Cardiac muscle cell (in vitro differentiated cells and primary cell): Measurements from ENCODE around the gene SLC24A3. TPM values are rescaled to one million over a fixed set of nuclear protein-coding genes. Genes with fewer than 3 reads are reported as not detected.

Source experiments
- DNase-seq, 2 donors: peaks; one replicate each; pipeline versions ENCODE4 v3.0.0 to v3.0.0-alpha.2; 2010 to 2017; ENCODE audit warnings: low read depth in 1 of 2, low spot score in 1 of 2
- H3K27ac ChIP-seq: fragments of 200-600 bp; sonication (generic); 2 replicates; pipeline ENCODE4 v1.5.1; 2016
- H3K27me3 ChIP-seq: fragments of 200-600 bp; sonication (generic); 2 replicates; pipeline ENCODE4 v1.6.0; 2016; ENCODE audit warnings: control low read depth
- H3K36me3 ChIP-seq: fragments of 200-600 bp; sonication (generic); 2 replicates; pipeline ENCODE4 v1.5.1; 2016; ENCODE audit warnings: control low read depth
- H3K4me1 ChIP-seq: fragments of 200-600 bp; sonication (generic); 2 replicates; pipeline ENCODE4 v1.8.1; 2017; ENCODE audit warnings: low read depth, mild to moderate bottlenecking, mixed run types
- H3K4me3 ChIP-seq: fragments of 200-600 bp; sonication (generic); 2 replicates; pipeline ENCODE4 v1.5.1; 2016; ENCODE audit warnings: mild to moderate bottlenecking
- H3K9me3 ChIP-seq: fragments of 200-600 bp; sonication (generic); 2 replicates; pipeline ENCODE4 v1.5.1; 2017; ENCODE audit warnings: low read depth, mild to moderate bottlenecking, control low read depth
- polyA plus RNA-seq: library from polyadenylated mRNA; unstranded; fragments of >200 nt; fragmentation: Nextera tagmentation; extraction: Ambion mirVana; gene quantifications from 2 replicates; pipeline ENCODE4 v1.2.1, GENCODE V29; 2016
- total RNA-seq: library from RNA; depleted of rRNA; stranded (reverse); fragments of >200 nt; gene quantifications from 2 replicates; pipeline ENCODE4 v1.2.3, GENCODE V29; 2016
- TF ChIP-seq, protein P1 (sequence below): IDR thresholded peaks from 2 replicates; pipeline ENCODE4 v1.5.1; 2012; ENCODE audit warnings: low read depth, mild to moderate bottlenecking, low read length

The SLC24A3 gene
- total and polyA plus RNA-seq, 2 experiments from 2014 or later: 1.6 to 1.7 TPM

DNA sequence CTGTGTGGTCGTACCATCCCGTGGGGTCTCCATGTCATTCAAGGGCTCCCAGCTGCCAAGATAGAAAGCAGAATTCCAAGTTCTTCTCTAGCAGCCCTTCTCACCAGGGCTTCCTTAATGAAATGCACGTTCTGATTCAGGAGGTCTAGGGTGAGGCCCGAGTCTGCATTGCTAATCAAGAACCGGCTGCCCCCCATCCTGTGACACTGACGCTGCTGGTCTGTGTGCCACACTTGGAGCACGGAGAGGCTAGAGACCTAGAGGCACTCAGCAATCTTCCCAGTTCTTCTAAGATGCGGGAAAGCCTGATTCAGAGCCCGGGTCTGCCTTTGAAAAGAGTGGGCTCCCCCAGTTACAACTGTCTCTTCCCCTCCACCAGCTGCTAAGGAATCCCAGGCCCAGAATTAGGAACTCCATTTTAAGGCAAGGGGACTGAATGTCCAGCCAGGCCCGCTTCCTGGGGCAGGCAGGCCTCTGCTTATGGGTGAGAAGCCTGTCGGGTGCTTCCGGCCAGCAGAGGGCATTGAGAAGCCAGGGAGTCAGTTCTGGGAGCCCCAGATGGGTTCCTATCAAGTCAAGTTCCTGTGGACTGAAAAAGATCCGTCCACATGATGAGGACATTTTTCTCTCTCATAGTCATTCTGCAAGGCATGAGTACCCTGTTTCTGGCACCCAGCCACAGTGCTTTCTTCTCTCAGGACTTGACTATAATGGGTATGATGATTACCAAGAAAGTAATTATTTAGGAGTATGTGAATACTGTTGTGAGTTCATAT, 475.8 kb downstream of the SLC24A3 start:
- no peak overlapping the region for H3K4me3 ChIP-seq
- no peaks in the 10 kb centered on the region for H3K36me3 ChIP-seq
- no peaks in the 10 kb centered on the region for H3K27me3 ChIP-seq
- peak; percentile 85 to 90 for DNase-seq
- H3K9me3 ChIP-seq: no peaks in the 10 kb centered on the region
- TF ChIP-seq, protein P1, sequence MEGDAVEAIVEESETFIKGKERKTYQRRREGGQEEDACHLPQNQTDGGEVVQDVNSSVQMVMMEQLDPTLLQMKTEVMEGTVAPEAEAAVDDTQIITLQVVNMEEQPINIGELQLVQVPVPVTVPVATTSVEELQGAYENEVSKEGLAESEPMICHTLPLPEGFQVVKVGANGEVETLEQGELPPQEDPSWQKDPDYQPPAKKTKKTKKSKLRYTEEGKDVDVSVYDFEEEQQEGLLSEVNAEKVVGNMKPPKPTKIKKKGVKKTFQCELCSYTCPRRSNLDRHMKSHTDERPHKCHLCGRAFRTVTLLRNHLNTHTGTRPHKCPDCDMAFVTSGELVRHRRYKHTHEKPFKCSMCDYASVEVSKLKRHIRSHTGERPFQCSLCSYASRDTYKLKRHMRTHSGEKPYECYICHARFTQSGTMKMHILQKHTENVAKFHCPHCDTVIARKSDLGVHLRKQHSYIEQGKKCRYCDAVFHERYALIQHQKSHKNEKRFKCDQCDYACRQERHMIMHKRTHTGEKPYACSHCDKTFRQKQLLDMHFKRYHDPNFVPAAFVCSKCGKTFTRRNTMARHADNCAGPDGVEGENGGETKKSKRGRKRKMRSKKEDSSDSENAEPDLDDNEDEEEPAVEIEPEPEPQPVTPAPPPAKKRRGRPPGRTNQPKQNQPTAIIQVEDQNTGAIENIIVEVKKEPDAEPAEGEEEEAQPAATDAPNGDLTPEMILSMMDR: peak; percentile 77
- H3K4me1 ChIP-seq: peaks cover 14% of the 10 kb centered on the region
- peak overlapping the region; percentile 69 for H3K27ac ChIP-seq

DNA sequence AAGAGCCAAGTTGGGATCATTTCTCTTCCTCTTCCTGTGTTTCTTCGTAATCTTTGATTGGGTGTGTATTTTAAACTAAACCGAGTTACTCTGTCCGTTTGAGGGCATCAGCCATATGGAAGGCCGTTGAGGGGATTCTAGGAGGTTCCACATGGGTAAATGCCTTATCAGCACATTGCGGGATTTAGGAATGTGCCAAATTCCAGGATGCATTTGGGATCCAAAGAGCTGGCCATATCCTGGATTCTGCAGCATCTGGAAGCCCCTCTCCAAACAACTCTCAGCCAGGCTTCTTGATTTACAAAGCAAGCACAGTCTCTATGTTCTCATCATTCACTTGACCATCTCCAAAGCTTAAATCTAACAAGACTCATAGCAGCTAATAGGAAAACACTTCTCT, 478.0 kb downstream of the SLC24A3 start:
- Histone ChIP-seq H3K27ac (peak overlapping the region; percentile 75), H3K4me1 (peaks cover 19% of the 10 kb centered on the region)
- TF ChIP-seq, protein P1: no peak

DNA sequence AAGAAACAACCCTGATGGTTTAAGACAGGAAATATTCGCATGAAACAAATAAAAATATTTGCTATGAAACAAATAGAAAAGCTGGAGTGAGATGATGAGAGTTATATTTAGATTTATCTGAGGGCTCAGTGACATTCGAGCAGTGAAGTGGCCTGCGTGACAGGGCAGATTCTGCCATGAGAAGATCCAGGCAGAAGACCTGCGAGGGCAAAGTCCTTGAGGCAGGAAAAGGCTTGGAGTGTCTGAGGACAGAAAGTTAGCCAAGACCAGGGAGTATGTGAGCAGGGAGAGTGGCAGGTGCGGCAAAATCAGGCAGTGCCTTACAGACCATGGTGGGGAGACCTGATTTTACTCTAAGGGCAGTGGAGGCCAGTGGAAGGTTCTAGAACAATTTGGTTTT, 478.7 kb downstream of the SLC24A3 start:
- H3K4me3 ChIP-seq: no peak overlapping the region
- H3K4me1 ChIP-seq: peaks cover 19% of the 10 kb centered on the region
- TF ChIP-seq, protein P1: no peak
- no peaks in the 10 kb centered on the region for H3K9me3 ChIP-seq
- no peaks in the 10 kb centered on the region for H3K27me3 ChIP-seq
- peak overlapping the region; percentile 75 for H3K27ac ChIP-seq
- peak in 1 of 2 donors; percentile 29 for DNase-seq
- H3K36me3 ChIP-seq: no peaks in the 10 kb centered on the region

More for the DNA sequence above, 478.0 kb downstream of the SLC24A3 start:
- Histone ChIP-seq H3K4me3 (no peak overlapping the region), H3K27me3 (no peaks in the 10 kb centered on the region), H3K9me3 (no peaks in the 10 kb centered on the region), H3K36me3 (no peaks in the 10 kb centered on the region)
- DNase-seq: peak in 1 of 2 donors; percentile 52

DNA sequence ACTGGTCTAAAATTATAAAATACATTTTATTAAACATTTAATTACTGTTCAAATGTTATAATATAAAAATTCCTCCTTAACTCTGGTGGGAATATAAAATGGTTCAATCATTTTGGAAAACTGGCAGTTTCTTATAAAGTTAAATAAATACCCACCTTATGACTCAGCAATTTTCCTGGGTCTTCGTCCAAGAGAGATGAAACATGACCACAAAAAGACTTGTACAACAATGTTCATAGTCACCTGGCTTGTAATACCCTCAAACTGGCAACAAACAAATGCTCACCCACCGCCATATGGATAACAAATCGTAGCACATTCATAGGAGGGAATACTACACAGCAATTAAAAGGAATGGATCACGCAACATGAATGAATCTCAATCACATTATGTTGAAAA, 479.7 kb downstream of the SLC24A3 start:
- no peak overlapping the region for H3K4me3 ChIP-seq
- H3K27ac ChIP-seq: no peak overlapping the region
- TF ChIP-seq, protein P1: no peak
- H3K27me3 ChIP-seq: no peaks in the 10 kb centered on the region
- peaks cover 19% of the 10 kb centered on the region for H3K4me1 ChIP-seq
- DNase-seq: peak in 1 of 2 donors; percentile 23
- H3K9me3 ChIP-seq: no peaks in the 10 kb centered on the region
- no peaks in the 10 kb centered on the region for H3K36me3 ChIP-seq

DNA sequence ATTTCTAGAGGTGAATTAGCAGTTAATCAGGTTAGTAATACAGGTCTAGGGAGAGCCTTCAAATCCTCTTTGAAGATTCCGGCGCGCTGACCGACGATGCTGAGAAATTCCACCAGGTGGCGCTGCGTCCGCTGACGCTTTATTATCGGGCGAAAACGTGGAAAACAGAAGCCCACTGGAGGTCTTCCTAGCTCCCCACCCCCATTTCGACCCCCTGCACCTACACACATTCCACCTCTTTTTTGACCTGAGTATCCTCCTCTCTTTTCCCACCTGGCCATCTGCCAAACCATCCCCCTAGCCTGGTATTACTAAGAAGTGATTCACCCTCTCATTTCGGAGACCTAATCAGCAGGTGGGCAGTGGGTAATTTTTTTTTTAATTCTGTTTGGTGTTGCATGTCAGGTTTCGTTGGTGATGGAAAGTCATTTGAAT, 480.3 kb downstream of the SLC24A3 start:
- Histone ChIP-seq H3K4me3 (no peak overlapping the region), H3K27me3 (no peaks in the 10 kb centered on the region), H3K4me1 (peaks cover 19% of the 10 kb centered on the region), H3K36me3 (no peaks in the 10 kb centered on the region), H3K9me3 (no peaks in the 10 kb centered on the region), H3K27ac (no peak overlapping the region)
- TF ChIP-seq, protein P1: peak; percentile 88
- peak; percentile 54 to 55 for DNase-seq
